T1000 (cell line): ENCODE results near the gene JAZF1.
"Not testable (repeated sequence)": the region's sequence is repeated elsewhere in the genome, so short reads cannot be mapped to it uniquely, and the experiment has no call there.

Experiments
- DNase-seq: peaks from one replicate; lab custom pipeline; 2025; ENCODE audit warnings: mixed read lengths; lab: John Stamatoyannopoulos, UW

Gene JAZF1

DNA sequence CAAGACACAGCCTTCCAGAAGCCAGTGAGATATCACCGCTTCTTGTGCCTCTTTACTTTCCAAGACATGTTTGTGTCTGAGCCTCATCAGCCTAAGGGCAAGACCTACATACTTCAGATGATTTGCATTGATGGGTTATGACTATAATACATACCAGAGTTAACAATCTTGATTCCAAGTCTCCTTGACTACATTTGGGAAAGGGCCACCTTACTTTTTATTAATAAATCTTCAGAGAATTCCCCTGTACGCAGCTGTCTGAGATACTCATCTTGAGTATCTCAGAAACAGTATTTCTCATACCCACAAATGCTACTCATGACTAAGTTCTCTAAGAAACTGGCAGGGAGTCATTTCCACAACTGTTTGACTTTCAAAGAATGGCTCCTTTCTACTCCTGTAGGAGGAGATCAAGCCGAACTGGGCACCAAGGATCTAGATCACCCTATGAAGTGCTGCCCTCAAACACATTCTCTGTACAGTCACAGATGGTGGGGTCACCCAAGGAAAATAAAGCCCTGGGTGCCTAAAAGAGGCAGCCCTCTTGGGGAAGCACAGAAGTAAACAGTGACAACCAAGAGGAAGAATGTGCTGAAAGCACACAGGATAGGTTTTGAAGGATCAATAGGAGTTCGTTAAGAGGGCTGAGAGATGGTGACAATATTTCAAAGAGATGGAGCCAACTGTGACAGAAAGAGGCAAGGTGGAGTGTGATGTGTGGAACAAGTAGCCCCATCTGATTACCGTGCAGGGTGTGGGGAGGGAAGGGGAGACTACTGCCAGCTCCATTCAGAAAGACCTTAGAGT lies 138.9 kb downstream of the JAZF1 start:
- peak; percentile 66 for DNase-seq

DNA sequence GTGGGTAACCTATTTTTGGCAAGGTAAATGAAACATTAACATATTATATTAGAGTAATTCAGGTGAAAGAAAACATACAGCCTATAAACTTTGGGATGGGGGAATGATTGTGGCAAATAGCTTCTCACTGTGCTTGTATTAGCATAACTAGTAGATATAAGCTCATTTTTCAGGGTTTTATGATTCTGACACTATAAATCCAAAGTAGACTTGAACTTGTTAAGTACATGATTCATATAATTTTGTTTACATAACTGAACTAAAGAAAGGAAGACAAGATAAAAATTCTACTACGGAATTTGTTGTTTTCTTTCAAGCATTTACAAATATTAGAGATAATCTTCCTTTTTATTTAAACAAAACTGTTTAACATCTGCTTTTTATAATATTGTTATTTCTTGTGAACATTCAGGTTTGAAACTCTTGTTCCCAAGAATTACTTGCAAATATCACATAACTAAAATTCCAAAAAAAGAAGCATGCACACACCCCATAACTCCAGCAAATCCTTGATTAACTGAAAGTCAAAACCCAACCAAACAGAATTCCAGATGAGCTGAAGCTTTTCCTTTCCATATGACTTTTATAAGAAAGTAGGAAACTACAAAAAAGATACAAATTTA lies 142.3 kb downstream of the JAZF1 start:
- DNase-seq, result no peak

DNA sequence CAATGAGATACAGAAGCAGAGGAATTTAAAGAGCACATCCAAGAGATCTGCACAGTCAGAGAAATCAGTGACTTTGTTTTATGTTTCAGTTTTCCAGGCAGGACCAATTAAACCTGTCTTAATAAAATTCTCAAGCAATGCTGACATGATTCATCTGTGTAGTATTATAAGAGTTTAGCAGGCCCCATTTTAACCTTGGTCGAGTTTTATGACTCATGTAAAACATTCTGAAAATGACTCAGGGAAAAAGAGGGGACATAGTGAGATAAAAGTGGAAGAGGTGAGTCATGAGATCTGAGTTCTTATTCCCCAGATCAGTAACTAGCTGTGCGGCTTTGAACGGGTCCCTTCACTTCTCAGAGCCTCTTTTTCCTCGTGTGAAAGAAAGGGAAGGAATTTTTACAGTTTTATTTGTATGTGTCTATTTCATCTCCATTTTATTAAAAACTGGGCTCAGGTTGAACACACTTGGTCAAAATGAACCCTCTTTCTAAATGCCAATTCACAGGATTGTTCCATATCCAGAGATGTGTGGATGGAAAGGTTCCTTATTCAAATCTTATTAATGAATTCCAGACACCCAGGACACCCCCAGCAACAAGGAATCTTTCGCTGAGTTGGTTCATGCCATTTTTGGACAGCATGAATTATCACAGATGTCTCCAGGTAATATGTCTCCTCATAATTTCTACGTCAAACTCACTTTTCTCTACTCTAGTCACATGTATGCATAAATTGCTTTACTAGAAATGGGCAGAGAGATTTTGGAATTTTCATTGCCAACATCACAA lies 143.2 kb downstream of the JAZF1 start:
- DNase-seq, result peak; percentile 24

DNA sequence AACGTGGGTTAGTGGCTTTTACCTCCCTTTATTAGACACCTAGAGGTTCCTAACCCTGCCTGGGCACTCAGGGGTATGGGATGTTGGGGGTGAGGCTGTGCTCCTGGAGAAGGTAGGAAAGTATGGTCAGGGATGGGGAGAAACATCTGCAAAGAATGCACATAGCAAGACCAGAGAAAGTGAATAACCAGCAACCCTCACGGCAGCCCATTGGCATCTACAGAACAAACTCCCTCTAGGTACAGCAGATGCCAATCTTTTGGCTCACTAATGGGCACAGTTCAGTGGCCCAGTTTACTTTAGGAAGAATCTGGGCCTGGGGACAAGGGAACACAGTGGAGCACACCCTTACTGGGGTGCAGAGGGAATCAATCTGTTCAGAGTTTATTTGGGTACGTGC lies 143.9 kb downstream of the JAZF1 start:
- DNase-seq, result no peak

DNA sequence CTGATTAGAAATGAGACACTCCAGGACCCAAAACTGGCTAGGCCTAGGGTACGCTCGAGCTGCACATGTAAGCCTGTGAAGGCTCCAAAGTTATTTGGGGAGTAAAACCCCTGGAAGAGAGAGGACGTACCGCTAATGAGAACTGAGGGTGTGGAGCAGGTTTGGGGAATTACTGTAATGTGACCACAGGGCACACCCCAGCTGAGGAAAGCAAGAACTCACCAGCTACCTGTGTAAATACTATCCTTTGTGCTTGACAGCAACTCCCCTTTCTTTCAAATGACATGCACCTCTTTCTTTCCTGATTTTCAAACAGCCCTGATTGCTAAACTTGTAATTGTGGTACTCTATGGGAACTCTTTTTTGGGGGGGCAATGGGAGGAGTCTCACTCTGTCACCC lies 147.2 kb downstream of the JAZF1 start:
- no peak for DNase-seq

DNA sequence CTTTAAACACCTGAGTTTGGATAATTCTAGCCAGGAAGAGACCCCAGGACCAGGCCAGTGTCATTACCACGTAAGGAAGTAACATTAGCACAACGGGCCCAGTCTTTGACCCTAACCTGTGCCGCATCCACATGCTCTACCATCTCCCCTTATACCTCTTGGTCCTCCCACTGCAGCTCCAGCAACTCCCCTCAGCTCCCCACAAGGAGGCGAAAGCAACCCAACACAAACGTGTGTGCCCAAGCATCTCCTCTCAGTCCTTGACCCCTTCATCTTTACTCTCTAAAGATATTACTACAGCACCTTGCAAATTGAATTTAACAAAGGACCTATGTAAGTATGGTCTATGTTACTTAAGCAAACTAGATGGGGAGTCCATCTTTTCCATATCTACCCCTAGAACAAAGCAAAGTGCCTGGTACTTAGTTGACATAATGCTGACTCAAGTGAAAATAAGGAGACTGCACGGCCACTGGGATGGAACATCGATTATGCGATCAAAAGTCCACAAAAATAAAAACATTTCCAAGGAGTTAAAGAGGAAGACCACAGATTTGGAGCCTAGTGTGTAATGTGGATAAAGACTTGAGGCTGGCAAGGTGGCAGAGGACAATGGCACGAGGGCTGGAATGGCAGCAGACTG lies 147.7 kb downstream of the JAZF1 start:
- no peak for DNase-seq

DNA sequence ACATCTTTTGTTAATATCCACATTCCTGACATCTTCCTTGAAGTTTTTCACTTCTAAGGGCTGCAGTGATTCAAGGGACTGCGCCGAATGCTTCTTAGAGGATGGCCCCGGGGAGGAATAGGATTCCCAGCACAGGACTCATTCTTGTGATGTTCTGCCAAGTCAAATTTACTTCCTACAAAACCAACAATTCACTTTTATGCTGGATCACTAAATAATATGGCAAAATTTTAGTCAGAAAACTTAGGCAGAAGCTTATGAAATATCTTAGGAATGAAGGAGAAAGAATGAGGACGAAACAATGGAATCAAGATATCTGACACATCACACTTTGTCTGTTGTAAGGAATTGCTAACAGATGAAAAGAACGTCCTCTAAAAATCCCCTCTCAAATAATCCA lies 151.5 kb downstream of the JAZF1 start:
- no peak for DNase-seq

DNA sequence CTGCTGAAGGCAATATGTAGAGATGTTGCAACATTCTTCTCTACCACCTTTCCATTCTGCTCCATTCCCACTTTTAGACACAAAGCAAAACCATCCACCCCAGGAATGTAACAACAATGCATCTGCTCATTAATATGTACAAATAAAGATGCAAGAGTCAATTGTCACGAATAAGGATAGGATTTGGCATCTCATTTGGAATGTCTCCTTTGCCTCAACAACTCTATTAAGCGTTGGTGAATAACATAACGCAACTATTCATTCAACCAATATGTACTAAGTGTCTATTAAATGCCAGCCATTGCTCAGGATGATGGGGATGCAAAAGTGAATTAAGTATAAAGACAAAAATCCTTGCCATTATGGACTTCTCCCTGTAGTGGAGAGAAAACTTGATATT lies 152.1 kb downstream of the JAZF1 start:
- no peak for DNase-seq

DNA sequence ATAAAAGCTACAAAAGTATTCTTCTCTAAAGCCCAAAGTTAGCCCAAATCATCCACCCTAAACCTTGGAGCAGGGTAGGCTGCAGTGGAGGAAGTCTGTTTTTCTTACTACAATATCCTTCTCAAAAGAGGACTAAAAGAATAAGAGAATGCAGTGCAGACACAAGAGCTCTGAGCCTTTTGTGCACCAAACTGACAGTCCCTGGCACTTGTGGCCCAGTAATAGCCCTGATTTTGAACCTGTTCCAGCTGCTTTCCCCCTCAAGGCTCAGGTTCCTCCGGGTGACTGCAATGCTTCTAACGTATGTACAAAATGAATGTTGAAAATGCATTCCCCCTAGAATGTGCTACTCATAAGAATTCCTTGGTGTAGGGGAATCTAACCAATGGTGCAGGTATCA lies 154.4 kb downstream of the JAZF1 start:
- DNase-seq, result no peak

DNA sequence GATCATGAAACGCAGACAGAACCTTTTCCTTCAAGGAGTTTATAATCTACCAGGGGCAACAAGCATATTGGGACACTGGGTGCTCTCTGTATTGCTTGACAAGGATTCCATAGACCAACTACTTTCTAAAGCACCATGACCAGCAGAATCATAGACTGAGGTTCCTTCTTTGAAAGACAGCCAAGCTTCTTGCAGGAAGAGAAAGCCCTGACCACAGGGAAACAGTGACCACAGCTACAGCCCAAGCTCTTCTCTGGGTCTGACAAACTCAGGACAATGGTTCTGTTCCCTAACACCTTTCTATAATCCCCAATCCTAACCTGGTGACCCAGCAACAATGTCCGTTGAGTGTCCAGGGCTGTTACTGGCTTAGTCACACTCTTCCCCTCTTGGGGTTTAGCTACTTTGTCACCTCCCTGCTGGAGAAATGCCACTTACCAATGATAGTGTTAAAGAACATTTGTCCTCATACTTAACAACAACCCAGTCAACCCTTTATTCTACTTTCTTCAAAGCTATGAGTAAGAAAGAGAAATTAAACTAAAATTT lies 155.7 kb downstream of the JAZF1 start:
- DNase-seq, result no peak

DNA sequence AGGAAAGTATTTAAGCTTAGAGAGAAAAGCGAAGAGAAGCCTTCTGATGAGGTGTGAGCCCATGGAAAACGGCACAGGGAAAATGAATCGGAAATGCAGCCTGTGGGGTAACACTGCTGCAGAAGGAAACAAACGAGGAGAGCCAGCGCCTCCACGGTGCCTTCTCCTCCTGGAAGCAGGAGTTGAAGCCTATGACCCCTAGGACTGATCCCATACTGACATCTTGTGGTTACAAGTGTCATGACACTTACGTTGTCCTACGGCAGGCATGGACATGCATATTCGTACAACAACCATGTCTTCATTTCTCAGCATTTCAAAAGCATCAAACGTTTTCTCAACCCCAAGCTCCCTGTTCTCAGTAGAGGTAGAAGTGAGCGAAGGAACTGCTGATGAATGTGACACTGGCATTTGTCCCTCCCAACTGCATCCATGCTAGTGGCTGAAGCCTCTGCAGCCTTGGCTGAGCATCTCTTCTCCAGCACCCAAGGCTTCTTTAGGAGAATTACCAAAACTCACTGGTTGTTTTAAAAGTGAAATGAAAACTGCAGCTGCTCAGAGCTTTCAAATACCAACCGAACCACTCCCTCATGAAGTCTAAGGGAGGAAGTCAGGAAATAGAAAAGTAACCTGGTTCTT lies 160.2 kb downstream of the JAZF1 start:
- DNase-seq, result peak; percentile 33

DNA sequence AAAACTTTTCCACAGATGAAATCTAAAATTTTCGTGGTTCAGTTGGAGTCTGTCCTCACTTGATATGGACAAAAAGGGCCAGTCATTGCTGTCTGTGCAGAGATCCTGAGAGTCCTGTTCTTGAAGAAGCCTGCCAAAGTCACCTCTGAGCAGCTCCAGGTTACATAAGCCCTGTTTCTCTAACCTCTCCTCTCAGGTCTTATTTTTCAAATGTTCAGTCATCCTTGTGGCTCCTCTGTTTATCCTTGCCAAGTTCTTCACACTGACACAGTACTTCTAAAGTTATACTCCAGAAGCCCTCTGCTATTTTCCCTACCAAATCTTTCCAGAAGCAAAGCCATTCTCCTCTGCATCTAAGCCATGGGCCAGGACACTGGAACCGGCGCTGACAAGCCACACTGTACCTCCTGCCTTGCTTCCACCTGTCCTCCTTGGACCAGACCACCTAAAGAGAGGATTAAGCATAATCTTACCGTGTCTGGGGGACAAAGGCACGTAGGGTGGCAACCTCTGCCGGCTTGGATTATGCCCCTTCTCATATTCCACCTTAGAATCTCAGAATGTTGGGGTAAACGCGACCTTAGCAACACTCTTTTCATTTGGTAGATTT lies 161.6 kb downstream of the JAZF1 start:
- DNase-seq, result no peak

DNA sequence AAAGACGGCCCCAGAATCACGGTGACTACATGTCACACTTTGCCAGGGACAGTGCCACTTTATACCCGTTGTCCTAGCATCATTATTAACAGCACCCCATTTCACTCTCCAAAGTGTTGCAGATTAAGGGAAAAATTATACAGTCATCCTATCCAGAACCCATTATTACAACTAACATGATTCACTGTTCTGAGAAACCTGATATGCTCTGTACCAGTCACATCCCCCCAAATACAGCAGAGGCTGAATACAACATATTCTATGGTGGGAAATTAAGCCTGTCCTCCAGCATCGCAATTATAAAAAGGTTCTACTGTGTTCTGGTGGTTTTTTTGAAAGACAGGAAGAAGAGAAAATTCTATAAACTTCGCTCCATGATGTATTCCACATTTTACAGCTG lies 162.1 kb downstream of the JAZF1 start:
- DNase-seq, result no peak

DNA sequence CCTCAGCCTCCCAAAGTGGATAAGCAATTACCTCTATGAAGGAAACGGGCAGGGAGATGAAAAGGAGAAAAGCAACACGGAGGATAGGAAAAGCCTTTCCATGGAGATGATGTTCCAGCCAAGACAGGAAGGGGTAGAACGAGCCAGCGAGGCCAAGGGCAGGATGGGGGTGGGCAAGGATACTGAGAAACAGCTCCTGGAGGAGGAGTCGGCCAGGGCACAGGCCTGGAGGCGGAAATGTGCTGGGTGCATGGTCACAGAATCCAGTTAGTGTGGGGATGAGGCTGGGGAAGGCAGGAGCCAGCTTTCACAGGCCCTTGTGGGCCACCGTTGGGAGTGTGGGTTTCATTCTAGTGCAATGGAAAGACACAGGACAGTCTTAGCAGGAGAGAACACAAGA lies 162.6 kb downstream of the JAZF1 start:
- DNase-seq, result no peak

DNA sequence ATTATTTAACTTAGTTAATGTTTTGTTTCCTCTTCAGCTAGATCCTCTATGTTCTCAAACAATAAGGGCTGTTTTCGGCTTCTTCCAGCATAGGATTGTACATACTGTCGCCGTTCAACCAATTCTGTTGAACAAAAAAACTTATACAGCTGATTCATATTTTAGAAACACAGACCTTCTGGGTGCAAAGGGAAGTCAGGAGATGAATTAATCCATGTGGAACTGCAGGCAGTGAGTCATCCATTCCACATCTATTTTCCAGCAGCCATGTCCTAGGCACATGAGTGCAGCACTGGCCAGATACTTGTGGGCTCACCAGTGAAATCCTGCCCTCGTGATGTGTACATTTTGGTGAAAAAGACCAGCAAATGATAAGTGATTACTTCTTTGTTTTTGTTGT lies 163.2 kb downstream of the JAZF1 start:
- DNase-seq, result no peak

DNA sequence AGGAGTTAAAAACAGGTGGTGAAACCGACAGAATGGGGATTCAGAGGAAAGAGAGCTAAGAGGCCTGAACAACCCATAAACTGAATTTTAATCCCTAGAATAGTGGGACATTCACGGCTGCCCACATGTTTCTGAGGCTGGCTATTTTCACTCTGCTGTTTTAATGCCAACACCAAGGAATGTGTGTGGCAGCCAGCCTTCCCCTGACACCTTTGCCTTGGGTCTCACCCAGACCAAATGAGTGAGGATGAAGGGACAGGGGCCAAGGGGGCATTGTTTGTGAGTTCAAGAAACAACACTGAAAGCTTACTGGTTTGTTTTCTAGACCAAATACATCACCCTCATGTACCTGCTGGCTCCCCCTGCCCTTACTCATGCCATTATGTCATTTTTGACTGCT lies 164.3 kb downstream of the JAZF1 start:
- no peak for DNase-seq

DNA sequence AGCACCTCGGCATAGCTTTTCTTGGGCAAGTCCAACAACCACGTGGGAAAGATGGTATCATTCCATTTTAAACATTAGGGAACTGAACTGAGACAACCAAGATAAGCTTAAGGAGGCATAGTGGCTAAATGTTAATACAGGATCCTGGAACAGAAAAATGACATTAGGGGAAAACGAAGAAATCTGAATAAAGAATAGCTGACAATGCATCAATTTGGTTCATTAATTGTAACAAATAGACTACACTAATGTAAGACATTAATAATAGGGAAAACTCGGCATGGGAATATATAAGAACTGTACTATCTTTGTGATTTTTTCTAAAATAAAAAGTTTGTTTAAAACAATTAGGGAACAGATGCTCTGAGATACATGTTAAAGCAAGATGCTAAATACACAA lies 165.4 kb downstream of the JAZF1 start:
- DNase-seq, result no peak

DNA sequence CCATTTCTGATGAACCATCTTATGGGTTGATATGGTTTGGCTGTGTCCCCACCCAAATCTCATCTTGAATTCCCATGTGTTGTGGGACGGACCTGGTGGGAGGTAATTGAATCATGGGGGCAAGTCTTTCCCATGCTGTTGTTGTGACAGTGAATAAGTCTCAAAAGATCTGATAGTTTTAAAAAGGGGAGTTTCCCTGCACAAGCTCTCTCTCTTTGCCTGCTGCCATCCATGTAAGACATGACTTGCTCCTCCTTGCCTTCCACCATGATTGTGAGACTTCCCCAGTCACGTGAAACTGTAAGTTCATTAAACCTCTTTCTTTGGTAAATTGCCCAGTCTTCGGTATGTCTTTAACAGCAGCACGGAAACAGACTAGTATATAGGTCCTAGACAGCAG lies 166.3 kb downstream of the JAZF1 start:
- DNase-seq, result not testable (repeated sequence)

DNA sequence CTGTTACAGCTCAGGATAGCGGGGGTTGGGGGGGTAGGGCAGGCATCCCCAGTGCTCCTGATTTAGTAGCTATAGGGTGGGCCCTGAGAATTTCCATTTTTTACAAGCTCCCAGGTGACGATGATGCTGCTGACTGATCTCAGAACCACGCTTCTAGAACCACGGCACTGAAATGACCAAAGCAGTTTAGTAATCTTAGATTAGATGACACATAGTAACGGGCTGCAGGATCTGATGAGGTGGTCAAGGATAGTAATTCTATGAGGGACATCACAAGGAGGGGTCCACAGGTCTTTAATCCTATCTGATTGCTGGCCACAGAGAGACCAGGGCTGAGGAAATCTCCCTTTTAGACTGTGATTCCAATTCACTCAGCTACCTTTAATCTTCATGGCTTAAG lies 167.2 kb downstream of the JAZF1 start:
- DNase-seq, result no peak

DNA sequence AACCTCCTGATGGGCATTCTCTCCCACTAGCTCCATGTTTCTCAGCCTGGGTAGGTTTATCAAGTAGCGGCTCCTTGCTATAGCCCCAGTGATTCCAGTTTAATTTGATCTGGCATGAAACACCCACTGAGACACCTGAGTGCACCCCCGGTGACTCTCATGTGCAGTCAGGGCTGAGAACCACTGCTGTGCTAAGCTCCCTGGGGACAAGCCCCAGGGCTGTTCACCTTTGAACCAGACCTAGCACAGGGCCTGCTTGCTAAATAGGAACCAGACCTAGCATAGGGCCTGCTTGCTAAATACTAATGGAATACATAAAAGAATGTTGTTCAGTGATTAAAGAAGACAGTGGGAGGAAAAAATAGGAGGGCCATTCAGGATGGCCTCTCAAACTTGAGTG lies 167.6 kb downstream of the JAZF1 start:
- no peak for DNase-seq

DNA sequence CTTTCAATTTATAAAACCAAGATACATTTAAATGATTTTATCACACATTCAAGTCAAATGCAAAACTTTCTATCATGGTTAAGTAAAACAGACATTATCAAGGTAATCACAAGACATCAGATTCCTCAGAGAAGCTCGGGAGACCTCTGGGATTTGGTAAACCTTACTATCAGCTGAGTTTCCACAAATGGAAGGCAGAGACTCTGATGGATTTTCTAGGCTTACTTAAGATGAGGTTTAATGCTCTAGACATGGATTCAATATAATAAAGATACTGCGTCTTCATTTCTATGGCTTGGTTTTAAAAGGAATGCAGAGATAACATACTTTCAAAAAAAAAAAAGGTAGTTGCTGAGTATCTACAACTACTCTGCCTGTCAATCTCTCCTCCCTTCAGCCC lies 171.7 kb downstream of the JAZF1 start:
- DNase-seq, result no peak
